HEK293T (cell line): ENCODE measurements around the gene TACO1.

Experiments
- BHLHE40 ChIP-seq: fragments of 450-650 bp; IDR thresholded peaks from 2 replicates; pipeline ENCODE4 v1.6.1; 2016; ENCODE audit warnings: mild to moderate bottlenecking, moderate library complexity, borderline replicate concordance
- FOXA1 ChIP-seq: fragments of 450-650 bp; IDR thresholded peaks from 2 replicates; pipeline ENCODE4 v1.6.1; 2016; ENCODE audit warnings: mild to moderate bottlenecking
- FOXM1 ChIP-seq: fragments of 450-650 bp; IDR thresholded peaks from 2 replicates; pipeline ENCODE4 v1.6.1; 2017; ENCODE audit warnings: mild to moderate bottlenecking, borderline replicate concordance
- HDGF ChIP-seq: fragments of 450-650 bp; IDR thresholded peaks from 2 replicates; pipeline ENCODE4 v1.6.1; 2017; ENCODE audit warnings: antibody characterized with exemption, borderline replicate concordance
- ZNF384 ChIP-seq: fragments of 450-650 bp; IDR thresholded peaks from 2 replicates; pipeline ENCODE4 v1.6.1; 2016

DNA sequence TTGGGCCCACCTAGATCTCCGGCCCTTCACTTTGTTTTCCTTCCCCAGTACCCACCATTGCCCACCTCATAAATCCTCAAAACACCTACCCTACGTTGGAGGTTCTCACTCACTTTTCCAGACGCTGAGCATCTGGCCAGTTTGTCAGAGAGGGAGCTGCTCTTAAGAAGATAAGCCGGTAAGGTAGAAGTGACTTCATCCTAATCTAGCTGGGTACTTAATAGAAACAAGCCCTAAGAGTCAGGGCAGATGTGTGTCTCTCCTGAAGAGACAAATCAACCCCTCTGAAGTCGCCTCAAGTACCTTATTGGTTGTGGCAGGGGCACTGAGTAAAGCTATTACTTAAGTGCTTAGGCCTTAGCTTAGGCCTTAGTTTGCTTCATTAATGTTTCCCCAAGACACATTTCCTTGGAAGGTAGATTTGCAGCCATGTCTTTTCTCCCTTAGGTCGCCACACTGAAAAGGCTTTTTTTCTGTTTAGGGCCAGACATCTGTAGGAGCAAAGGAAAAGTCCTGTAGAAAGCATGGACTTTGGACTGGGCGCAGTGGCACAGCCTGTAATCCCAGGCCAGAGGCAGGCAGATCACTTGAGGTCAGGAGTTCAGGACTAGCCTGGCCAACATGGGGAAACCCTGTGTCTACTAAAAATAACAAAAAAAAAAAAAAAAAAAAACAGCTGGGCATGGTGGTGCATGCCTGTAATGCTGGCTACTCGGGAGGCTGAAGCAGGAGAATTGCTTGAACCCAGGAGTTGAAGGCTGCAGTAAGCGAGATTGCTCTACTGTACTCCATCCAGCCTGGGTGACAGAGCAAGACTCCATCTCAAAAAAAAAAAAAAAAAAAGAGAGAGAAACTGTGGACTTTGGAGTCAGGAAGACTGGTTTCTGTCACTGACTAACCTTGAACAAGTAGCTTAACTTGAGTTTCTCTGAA, 1.0 kb downstream of the TACO1 start:
- no peak for TF ChIP-seq BHLHE40
- no peak for TF ChIP-seq FOXM1
- no peak for TF ChIP-seq FOXA1
- TF ChIP-seq HDGF: no peak
- TF ChIP-seq ZNF384: no peak
